Stimulated activated CD8-positive, alpha-beta memory T cell treated with anti-CD3 and anti-CD28 coated beads, Interleukin-4, amount 100 ng/mL, for 1 hour (primary cell): Measurements from ENCODE around the gene NCOA6.
"Not testable (repeated sequence)": the region's sequence is repeated elsewhere in the genome, so short reads cannot be mapped to it uniquely, and the experiment has no call there.

Source experiments
- DNase-seq, 2 donors: peaks; one replicate each; pipeline ENCODE4 v3.0.0-alpha.2; 2020; ENCODE audit warnings: low read depth in 2 of 2, low spot score in 1 of 2

The NCOA6 gene

GRCh38 chr20:34722560-34722959 is 102.9 kb downstream of the NCOA6 start:
- DNase-seq = not testable (repeated sequence)

- no peak for DNase-seq
Measured at GRCh38 chr20:34720266-34720665, 105.2 kb downstream of the NCOA6 start.

GRCh38 chr20:34719242-34720017 is 106.0 kb downstream of the NCOA6 start:
- DNase-seq = not testable (repeated sequence)

GRCh38 chr20:34717230-34718095 is 108.0 kb downstream of the NCOA6 start:
- DNase-seq = no peak

- no peak for DNase-seq
Measured at GRCh38 chr20:34716921-34717229, 108.6 kb downstream of the NCOA6 start.

- DNase-seq = no peak
Measured at GRCh38 chr20:34715384-34715783, 110.1 kb downstream of the NCOA6 start.

- DNase-seq = not testable (repeated sequence)
Measured at GRCh38 chr20:34713944-34714515, 111.4 kb downstream of the NCOA6 start.

- no peak for DNase-seq
Measured at GRCh38 chr20:34713194-34713943, 112.1 kb downstream of the NCOA6 start.

GRCh38 chr20:34712525-34713192 is 112.8 kb downstream of the NCOA6 start:
- DNase-seq = no peak

GRCh38 chr20:34711813-34712430 is 113.5 kb downstream of the NCOA6 start:
- no peak for DNase-seq

- DNase-seq = no peak
Measured at GRCh38 chr20:34710861-34711574, 114.4 kb downstream of the NCOA6 start.

- DNase-seq = no peak
Measured at GRCh38 chr20:34710568-34710839, 114.9 kb downstream of the NCOA6 start.

- peak; percentile 24 to 48 for DNase-seq
Measured at GRCh38 chr20:34709831-34710567, 115.5 kb downstream of the NCOA6 start.

- DNase-seq = peak; percentile 52 to 55
Measured at GRCh38 chr20:34709044-34709830, 116.2 kb downstream of the NCOA6 start.

- DNase-seq = peak in 1 of 2 donors; percentile 21
Measured at GRCh38 chr20:34708621-34709043, 116.8 kb downstream of the NCOA6 start.

- no peak for DNase-seq
Measured at GRCh38 chr20:34706912-34707784, 118.3 kb downstream of the NCOA6 start.

GRCh38 chr20:34706302-34706875 is 119.1 kb downstream of the NCOA6 start:
- no peak for DNase-seq
